GM19023 (cell line): ENCODE results near the gene LRFN5.
"Not testable (repeated sequence)": the region's sequence is repeated elsewhere in the genome, so short reads cannot be mapped to it uniquely, and the experiment has no call there.

Source experiments
- ATAC-seq: cut with Tn5 transposase; IDR thresholded peaks from one replicate; pipeline ENCODE4 v1.9.1; 2021; ENCODE audit warnings: mild to moderate bottlenecking, moderate library complexity; ENCODE audit not compliant: unreplicated experiment

LRFN5 gene

DNA sequence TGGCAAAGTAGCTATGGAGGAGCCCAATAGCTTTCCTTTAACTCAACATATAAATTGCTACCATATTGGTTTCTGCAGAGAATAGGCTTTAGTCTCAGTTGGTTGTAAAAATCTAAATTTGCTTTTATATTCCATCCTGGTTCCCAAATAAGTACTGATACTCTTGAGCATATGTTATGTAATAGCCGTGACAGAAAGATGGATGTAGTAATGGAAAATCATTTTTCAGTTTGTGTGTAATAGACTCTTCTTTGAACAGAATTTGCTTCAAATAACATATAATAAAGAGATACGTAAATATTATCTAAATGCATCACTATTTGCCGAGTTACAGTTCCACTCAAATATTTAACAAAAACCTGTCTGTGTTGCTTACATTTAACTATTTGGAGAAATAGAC, 271.6 kb downstream of the LRFN5 start:
- no peak for ATAC-seq

DNA sequence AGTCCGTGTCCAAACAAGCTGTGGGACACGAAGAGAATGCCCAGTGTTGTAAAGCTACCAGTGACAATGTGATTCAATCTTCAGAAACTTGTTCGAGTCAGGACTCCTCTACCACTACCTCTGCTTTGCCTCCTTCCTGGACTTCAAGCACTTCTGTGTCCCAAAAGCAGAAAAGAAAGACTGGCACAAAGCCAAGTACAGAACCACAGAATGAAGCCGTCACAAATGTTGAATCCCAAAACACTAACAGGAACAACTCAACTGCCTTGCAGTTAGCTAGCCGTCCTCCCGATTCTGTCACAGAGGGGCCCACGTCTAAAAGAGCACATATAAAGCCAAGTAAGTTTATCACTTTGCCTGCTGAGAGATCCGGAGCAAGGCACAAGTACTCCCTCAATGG, 284.9 kb downstream of the LRFN5 start:
- ATAC-seq: no peak

DNA sequence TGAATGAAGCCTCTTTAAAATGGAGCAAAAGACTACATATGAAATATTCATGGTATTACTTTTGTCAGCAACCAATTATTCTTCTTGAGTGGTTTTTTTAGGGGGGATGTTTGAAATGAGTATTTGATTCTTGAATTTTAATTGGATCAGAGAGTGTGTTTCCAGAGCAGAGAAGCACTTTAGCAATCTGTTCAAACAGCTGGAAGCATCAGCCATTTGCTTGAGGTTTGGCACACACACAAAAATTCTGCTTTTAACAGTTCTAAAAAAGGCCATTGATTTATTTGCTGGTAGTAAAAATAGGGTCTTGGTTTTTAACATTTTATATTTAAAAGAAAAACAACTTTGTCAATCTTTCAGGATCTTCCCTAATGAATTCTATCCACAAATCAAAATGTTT, 292.7 kb downstream of the LRFN5 start:
- ATAC-seq: no peak

DNA sequence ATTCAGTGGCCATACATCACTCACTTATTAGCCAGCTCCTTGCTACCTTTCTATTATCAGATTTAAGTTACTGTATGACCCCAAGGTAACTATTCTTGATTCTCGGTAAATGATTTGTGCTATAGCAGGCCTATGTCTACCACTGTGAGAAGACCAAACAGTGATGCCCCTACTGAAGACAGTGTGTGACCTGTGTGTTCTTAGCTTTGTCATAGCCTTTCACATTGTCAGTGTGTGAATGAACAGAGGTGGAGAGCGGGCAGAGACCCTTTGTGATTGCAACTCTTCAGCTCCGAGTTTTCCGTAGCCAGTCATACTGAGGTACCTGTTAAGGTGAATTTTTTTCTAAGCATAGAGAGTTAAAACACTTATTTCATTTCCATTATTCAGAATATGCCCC, 294.0 kb downstream of the LRFN5 start:
- ATAC-seq: no peak

DNA sequence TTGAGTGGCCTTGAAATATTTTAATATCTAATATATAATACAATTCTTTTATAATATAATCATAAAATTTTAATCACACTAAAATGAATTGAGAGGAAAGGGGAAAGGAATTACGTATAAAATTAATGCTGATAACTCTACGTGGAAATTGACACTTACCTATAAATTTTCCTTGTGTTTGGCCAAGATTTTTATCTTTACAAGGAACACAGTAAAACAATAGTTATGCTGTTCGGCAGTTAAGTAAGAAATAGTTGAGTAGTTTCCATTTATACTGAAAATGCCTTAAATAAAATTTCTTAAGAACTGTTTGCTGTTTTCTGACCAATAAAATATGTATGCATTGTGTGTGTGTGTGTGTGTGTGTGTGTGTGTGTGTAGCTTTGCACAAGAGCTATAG, 294.4 kb downstream of the LRFN5 start:
- no peak for ATAC-seq

DNA sequence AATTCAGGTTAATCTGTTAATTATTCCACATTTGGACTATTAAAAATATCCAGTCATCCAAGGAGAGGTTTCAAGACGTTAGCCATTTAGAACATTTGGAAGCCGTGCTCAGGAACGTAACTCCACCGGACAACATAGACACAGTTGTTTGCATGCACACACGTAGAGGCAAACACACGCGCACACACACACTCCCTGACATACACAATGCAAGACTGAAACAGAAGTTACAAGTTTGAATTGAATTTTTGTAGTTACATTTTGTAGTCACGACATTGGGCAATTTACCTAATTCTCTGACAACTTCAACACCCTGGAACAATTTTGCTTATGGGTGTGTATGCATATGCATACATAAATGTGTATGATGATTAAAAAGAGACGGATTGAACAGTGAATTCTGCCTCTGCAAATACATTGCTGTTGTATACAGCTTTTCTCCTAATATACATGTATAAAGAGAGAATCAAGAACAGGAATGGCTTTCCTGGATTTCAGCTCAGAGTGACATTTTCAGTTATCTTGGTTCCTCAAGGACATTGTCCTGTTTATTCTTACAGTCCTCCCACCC, 298.8 kb downstream of the LRFN5 start:
- no peak for ATAC-seq

DNA sequence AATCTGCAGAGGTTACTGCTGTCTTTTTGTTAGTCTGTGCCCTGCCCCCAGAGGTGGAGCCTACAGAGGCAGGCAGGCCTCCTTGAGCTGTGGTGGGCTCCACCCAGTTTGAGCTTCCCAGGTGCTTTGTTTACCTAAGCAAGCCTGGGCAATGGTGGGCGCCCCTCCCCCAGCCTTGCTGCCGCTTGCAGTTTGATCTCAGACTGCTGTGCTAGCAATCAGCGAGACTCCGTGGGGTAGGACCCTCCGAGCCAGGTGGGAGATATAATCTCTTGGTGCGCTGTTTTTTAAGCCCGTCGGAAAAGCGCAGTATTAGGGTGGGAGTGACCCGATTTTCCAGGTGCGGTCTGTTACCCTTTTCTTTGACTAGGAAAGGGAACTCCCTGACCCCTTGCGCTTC, 304.5 kb downstream of the LRFN5 start:
- ATAC-seq: not testable (repeated sequence)

DNA sequence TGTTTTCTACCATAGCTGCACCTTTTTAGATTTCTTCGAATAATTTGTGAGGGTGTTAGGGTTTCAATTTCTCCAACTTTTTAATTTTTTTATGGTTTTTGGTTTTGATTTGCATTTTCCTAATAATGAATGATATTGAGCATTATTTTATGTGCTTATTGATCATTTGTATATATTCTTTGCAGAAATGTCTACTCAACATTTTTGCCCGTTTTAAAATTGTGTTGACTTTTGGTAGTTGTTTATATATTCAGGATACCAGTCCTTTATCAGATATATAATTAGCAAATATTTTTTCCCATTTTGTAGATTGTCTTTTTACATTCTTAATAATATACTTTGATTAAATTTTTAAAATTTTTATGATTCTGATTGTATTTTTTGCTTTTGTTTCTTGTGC, 306.7 kb downstream of the LRFN5 start:
- ATAC-seq: no peak

DNA sequence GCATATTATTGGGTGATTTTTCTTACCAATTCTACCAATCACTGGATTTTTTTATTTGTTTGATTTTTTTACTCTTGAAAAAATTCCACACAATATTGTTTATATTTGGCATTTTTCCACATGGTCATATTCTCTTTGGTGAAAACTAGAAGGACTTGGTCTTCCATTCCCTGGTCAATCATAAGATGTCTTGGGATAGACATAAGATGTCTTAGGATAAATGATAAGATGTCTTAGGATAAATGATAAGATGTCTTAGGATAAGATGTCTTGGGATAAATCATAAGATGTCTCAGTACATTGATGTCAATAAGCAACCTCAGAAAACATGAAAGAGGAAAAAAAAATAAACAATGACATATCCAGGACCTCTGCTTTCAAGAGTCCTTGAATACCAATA, 309.1 kb downstream of the LRFN5 start:
- no peak for ATAC-seq

DNA sequence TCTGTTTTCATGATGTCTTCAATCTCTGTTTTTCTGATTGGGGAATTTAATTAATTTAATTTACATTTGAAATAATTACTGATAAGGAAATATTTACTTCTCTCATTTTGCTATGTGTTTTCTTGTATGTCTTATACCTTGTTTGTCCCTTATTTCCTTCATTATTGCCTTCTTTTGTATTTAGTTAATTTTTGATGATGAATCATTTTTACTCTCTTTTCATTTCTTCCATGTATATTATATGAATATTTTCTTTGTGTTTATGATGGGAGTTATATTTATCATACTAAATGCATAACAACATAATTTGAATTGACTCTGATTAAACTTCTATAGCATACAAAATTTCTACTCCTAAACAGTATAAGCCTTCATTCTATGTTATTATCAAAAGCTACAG, 309.6 kb downstream of the LRFN5 start:
- ATAC-seq: no peak

DNA sequence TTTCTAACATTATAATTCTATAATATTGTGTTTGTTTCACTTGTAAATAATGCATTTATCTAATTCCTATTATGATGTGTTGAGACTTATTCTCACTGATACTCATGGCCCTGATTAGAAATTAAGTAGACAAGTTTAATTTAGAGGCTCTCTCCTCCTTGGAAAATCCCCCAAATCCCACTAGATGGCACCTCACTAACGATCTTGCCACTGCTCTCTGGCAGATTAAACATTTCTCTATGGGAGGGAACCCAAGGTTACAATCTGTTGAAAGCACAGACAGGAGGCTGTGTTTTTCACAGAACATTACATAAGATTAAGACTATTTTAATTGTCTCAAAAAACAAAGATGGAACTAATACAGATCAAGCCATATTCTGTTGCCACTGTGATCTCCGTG, 318.7 kb downstream of the LRFN5 start:
- ATAC-seq: no peak

DNA sequence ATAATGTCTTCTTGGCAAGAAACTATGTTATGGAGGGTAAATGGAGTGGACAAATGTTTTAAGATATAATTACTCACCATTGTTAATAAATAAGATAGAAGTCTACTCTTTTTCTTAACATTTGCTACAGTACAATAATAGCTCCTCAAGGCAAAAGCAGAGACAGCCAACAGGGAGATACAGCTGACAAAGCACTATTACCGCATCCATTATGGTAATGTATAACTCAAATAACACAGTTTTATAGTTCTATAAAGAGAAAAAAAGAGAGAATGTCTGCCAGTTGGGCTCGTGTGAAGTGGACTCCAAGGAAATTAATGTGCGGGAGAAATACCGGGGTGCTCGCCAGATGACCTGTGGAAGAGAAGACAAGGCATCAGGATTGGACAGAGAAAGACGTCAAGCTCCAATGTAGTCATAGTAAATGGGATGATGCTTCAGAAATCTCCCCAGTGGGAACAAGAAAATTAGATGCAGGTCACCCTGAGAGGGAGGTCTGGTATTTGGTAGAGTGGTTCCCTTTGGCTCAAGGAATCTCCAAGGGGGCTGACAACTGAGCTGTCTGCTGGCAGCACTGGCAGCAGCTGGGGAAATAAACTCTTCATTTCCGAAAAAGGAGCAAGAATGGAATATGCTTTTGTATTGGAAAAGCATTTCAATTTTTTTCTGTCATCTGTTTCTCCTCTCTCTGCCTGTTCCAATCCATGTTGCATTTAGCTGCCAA, 343.9 kb downstream of the LRFN5 start:
- no peak for ATAC-seq
